NCI-H526 treated with DMSO at 0.1 percent for 48 hours (cell line): Measurements from ENCODE around the gene SURF1.
"Not testable (repeated sequence)": the region's sequence is repeated elsewhere in the genome, so short reads cannot be mapped to it uniquely, and the experiment has no call there.

Experiments
- DNase-seq: peaks from one replicate; lab custom pipeline; 2025; lab: John Stamatoyannopoulos, UW

Gene SURF1

DNA sequence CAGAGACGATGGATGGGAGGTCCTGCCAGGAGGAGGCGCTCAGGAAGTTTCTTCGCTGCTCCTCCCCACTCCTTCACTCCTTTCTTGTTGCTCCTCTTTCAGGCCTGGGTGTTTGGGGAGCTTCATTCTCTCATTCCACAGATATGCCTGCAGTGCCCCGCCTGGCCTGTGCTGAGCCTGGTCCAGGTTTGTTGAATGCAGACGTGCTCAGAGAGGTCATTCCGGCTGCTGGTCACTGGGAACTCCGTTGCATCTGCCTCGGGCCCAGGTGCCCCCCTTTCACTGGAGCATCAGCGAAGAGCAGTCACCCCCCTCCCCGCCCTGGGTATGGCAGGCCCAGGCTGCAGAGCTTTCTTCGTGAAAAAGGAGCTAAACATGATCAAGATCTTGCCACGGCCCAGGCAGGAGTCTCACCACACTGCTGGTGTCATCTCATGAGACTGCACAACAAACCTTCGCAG is 35.8 kb downstream of the SURF1 start:
- no peak for DNase-seq

DNA sequence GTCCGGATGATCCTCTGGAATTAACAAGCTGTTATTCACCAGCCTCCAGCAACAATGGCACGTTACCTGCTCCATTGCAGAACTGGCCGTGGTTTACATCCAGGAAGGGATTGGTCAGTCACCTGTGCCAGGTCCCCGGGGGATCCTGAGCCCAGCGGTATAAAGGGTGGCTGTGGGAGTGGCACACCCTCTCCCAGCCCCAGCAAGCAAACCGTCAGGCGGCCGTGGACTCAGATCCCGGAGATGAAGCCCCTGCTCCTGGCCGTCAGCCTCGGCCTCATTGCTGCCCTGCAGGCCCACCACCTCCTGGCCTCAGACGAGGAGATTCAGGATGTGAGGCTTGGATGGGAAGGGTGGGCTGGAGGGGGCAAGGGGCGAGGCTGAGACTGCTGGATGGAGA is 38.7 kb downstream of the SURF1 start:
- not testable (repeated sequence) for DNase-seq

GRCh38 chr9:133315997-133316396 is 40.3 kb downstream of the SURF1 start:
- DNase-seq: no peak

DNA sequence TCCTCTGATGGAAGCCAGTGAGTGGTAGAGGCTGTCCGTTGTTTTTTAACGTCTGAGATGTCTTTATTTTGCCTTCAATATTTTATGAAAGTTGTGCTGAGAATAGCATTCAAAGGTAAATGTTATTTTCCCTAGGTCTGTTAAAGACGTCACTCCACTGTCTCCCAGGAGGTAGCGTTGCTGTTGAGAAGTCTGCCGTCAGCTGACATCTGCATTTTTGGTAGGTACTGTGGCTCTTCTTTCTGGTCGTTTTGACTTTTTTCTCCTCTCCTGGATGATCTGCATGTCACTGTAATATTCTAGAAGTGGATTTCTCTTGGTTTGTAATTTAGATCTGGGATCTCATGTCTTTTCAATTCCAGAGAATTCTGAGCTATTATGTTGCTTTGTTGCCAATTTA is 46.7 kb downstream of the SURF1 start:
- no peak for DNase-seq

DNA sequence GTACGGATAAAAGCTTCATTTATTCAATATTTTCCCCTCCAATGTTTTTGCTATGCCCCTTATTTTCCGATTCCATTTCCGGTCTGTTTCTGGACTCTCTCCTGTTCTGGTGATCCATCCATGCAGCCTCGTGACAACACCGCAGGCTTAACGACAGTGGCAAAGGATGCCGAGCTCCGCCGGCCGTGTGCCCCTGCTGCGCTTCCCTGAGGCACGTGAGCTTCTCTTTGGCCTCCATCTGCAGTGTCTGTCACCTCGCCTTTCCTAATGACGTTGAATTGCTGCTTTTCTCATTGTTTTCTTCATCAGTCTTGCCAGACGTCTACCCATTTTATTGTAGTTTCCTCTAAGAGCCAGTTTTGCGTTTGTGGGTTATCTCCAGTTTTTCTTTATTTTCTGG is 49.0 kb downstream of the SURF1 start:
- DNase-seq: no peak

DNA sequence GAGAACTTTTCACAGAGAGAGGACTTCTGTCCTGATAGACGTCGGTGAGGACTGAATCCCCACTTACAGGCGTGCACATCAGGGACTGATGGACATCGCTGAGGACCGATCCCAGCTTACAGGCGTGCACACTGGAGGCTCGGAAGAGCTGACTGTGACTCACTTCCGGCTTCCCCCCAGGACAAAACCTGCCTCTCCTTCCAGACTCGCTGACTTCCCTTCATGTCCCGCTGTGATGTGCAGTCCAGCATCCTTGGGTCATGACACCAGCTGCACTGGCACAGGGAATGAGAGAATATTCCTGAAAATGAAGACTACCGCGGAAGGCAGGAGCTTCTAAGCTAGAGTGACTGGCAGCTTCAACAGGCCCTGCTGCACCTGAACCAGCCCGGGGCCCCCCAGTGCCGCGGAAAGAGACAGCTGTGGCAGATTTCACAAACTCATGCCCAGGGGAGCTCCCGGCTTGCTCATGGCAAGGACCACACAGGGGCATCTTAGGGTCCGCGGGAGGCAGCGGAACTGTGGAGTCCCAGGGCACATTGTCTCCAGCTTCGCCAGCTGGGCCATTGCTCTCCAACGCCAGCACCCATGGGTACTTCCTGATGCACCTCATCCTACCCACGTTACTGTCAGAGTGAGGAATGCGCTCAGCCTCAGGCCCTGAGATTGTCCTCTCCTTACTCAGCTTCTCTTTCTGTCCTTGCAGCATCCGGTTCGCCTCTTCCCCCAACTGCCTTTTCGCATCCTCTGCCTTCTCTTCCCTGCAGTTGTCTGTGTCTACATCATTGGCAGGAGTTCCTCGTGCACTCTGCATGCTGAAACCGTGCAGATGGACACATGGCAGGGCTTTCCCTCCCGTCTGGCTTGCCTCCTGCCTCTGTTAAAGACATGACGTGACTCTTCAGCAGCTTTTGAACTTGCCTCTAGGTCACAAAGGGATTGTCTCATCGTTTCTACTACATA is 49.8 kb downstream of the SURF1 start:
- no peak for DNase-seq

- no peak for DNase-seq
Measured at GRCh38 chr9:133305731-133306130, 50.6 kb downstream of the SURF1 start.

DNA sequence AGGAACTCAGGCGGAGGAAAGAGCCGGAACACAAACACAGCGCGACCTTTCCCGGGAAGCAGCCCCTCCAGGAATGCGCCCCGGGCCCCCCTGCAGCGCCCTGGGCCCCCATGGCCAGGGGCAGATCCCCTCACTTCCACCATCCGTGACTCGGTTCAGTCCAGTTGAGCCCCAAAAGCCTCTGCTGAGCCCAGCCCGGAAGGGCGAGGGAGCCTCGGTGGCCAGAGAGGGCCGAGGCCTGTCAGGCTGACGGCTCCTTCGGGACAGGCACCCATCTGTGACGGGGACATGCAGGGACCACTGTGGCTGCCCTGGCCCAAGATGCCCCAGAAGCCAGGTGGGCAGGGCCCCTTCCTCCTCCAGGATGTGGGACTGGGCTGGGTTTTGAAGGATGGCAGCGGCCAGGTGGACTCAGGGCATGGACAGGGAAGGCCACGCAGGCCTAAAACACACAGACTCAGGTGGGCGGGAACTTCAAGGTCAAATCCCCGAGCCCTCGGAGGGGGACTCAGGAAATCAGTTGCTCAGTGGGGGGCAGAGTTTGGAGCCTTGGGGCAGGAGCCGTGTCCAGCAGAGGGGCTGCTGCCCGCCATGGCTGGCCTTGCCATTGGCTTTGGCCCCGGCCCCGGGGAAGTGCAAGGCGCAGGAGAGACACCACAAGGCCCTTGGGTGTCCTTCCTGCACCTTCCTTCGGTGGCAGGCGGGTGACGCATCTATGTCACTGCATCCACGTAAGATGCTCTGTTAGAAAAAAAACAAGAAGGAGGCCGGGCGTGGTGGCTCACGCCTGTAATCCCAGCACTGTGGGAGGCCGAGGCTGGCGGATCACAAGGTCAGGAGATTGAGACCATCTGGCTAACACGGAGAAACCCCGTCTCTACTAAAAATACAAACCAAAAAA is 51.6 kb downstream of the SURF1 start:
- no peak for DNase-seq

- DNase-seq: no peak
Measured at GRCh38 chr9:133304158-133304470, 52.2 kb downstream of the SURF1 start.

GRCh38 chr9:133303266-133304157 is 52.8 kb downstream of the SURF1 start:
- no peak for DNase-seq
